HG03432 (cell line): ENCODE results near the gene C2orf49.
"Not testable (repeated sequence)": the region's sequence is repeated elsewhere in the genome, so short reads cannot be mapped to it uniquely, and the experiment has no call there.

Source experiments
- ATAC-seq: cut with Tn5 transposase; IDR thresholded peaks from one replicate; pipeline ENCODE4 v1.9.1; 2021; ENCODE audit warnings: mild to moderate bottlenecking, moderate library complexity; ENCODE audit not compliant: unreplicated experiment

Gene C2orf49

DNA sequence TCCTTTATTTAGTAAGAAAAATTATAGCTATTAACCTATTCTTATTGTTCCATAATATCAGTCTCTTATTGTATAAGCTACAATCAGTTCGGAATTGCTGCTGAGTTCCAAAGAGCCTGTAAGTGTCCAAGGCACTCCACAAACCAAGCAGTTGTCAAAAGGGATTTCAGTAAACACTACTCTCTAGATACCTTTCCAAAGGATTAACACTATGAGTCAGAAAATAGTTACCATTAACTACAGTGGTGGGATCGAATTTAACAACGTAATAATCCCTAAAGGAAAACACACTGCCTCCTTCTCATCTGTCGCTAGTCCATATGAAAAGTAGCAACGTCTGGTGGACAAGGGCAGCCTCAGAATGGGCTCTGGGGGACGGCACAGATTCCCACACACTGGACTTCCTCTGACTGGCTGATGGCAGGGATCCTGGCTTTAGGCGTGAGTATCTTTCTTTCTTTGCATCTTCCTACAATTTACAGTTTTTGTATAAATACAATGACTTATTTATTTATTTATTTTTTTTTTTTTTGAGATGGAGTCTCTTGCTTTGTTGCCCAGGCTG is 16.6 kb upstream of the C2orf49 start:
- no peak for ATAC-seq

DNA sequence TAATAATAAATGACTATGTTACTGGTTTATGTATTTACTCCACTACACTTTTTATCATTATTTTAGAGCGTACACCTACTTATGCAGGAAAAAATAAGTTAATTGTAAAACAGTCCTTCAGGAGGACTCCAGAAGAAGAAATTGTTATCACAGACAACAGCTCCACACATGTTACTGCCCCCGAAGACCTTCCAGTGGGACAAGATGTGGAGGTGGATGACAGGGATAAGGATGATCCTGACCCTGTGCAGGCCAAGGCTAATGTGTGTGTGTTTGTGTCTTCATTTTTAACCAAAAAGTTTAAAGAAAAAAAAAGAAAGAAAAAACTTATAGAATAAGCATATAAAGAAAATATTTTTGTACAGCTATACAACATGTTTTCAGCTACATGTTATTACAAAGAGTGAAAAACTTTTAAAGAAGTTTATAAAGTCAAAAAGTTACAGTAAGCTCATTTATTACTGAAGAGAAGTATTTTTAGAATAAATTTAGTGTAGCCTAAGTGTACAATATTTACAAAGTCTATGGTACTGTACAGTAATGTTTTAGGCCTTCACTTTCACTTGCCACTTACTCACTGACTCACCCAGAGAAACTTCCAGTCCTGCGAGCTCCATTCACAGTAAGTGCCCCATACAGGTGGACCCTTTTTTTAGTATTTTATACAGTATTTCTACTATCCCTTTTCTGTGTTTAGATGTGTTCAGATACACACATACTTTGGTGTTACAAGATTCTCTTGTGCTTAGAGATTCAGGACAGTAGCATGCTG is 15.3 kb upstream of the C2orf49 start:
- peak; percentile 51 for ATAC-seq

DNA sequence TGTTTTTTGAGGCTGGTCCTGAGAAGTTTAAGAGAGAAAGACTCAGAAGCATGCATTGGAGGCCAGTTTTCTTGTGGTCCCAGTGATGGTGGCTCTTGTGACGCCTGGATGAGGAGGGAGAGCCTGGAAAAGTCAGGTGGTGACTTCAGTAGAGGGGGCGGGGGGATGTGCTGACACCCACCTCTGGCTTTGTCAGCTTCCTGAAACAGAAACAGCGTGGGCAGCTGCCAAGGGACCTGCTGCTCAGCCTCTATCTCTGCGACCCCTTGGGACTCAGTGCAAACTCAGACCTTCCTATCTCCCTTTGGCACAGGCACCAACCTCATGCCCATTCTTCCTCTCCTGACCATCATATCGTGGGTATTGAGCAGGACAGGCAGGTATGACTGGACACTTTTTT is 14.2 kb upstream of the C2orf49 start:
- ATAC-seq: no peak

DNA sequence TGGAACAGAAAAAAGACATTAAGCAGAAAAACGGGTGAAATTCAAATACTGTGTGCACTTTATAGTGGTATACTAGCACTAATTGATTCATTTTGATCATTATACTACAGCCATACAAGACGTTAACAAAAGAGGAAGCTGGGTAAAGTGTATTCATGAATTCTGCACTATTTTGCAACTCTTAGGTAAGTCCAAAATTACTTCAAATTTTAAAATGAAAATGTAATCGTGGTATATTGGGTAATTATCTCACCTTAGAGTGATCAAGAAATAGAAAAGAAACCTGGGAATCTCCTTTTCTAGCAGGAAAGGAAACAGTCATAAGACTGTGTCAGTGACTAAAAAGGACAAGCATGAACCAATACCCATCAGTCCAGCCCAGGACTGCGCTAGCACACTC is 13.2 kb upstream of the C2orf49 start:
- ATAC-seq: no peak

DNA sequence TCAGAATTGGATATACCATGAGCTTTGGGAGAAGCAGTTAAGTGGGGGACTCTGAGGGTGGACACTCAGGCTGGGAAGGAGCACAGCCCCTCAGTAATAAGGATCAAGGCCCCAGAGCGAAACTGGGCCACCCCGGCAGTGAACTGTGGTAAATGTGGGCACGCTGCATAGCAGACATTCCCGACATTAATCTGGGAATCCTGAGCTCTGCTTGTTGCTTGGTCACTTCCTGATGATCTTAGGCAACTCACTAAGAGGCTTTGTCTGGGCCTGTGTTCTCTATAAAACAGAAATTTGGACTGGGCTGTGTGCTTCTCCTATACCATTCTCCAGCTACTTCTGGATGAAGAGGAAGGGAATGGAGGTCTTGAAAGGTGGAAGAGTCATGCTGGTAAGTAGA is 12.6 kb upstream of the C2orf49 start:
- no peak for ATAC-seq

DNA sequence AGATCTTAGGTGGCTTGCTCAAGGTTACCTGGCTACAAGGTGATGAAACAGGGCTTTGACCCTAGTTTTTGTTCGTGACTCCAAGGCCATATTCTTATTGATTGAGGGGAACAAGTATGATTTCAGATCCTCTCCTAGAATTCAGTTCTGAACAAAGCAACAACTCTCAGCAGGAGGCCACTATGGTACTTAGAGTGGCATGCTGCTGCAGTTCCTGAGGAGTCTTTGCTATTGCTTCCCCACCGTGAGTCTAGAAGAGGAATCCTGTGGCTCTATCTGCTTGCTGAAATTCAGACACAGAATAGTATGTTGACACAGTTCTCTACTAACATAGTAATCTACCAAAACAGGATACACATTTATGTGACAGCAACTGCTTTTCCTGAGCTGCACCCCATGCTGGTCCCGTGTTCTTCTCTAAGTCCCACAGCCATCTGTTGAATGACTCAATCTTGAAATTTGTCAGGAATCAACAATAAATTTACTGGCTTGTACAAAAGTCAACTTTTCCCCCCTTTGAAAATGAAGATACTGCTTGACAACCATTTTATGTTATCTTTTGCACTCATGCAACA is 11.9 kb upstream of the C2orf49 start:
- no peak for ATAC-seq

DNA sequence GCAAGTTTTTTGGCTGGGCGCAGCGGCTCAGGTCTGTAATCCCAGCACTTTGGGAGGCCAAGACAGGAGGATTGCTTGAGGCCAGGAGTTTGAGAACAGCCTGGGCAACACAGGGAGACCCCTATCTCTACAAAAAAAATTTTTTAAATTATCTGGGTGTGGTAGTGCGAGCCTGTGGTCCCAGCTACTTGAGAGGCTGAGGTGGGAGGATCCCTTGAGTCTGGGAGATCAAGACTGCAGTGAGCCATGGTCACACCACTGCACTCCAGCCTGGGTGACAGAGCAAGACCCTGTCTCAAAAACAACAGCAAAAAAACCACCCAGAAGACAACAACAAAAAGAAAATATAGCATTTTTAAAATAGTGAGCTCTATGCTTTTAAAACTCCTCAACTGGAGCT is 10.1 kb upstream of the C2orf49 start:
- not testable (repeated sequence) for ATAC-seq

DNA sequence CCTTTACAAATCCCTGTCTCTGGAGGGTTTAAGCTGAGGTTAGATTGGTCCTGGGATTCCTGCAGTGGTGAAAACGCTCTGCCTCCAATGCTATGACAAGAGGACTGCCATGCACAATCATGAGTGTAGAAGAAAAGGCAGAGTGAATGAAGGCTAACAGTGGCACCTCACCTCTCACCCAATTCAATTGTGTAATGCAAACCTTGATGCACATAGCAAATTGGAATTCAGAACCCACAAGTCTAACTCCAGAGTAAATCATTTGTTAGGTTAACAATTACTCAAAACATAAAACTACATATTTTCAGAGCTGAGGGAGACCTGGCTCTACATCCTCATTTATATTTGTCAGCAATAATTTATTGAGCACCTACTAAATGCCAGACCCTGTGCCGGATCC is 9.7 kb upstream of the C2orf49 start:
- ATAC-seq: no peak

DNA sequence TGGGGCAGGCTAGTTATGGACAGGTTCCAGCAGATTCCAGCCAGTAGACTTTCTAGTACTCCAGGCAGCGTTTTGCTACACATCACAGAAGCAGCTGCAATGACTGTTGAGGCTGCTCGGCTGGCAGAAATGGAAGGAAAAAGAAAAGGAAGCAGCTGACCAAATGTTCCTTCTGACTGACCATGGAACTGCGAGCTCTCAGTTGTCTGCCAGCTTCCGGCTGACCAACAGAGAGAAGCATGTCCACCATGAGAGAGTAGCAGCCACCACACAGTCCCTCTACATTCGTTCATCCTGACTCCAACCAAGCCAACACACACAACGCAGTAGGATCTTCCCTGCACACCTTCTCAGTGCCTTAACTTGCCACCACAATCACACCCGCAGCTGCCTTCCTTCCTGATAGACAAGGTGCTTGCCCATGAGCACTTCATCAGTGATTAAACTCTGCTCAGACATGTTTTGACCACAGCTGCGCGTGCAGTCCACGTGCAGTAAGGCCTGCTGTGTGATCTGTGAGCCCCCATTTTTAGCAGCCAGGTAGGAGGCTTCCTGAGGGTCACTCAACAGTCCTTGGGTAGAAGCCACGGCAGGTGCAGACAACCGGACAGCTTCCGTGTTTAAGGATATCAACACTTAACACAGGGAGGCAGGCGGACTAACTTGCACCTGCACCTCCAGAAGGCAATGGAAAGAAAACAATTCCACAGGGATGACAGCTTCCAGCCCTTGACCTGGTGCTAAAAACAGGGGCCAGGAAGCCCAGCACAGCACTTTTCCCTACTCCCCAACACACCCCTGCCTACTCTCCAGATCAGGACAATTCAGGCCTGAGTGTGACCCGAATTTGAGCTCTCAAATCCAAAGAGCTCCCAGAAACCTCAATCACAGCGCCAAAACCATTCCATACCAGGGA is 8.8 kb upstream of the C2orf49 start:
- ATAC-seq: peak; percentile 28

DNA sequence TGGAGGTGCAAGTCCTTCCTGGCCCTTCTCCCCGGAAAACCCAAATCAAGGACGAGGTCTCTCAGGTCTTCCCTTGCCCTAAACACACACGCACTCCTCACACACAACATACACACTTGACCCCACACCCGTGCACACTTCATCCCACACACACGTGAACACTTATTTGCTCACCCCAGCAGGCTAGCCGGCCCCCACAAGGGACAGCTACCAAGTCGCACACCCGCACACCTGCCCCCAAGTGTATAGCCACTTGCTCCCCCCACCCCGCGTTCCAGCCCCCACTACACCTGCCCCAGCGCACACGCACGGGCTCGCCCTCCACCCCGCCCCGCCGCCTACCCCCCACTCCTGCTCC is 8.2 kb upstream of the C2orf49 start:
- no peak for ATAC-seq

DNA sequence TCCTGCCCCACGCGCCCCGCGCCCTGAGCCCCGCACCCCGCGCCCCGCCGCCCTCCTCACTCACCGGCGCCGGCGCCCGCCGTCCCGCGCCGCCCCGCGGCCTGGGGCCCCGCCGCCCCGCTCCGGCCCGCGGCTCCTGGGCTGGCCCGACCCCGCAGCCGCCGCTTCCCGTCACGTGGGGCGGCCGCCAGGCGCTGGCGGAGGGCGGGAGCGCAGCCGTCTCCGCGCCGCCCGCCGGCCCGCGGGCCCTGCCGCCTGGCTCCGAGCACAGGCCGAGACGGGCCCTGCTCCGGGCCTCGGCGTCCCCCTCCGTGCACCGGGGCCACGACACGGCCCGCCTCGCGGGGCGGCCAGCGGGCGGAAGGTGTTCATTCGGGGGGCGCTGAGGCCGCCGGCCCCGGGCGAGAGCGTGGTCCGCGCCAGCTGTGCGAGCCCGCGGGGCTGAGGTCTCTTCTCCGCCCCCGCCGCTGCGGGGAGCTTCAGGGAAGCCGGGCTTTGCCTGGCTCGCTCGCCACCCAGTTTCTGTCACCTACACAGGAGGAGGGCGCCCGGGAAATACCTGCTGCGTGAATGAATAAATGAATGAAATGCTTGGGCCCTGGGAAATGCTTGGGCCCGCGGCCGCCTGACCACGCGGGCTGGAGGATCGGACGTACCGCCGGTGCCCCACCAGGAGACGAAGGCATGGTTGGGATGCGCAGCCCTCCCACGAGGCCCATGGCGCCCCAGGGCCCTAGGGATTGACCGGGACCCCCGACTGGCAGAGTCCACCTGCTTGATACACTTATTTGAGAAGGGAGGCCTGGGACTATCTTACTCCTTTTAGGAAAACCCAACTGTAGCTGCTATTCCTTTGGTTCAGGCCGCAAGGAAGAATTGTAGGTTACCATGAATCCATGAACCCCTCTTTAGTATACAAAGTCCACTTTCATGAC is 7.5 kb upstream of the C2orf49 start, which contains the start of gene TGFBRAP1:
TGFBRAP1 (minus strand) TSS at position 175 of the 935 bp plus-strand sequence. CDS start 21,434 bp downstream, outside the sequence.
- peak; percentile 81 for ATAC-seq

DNA sequence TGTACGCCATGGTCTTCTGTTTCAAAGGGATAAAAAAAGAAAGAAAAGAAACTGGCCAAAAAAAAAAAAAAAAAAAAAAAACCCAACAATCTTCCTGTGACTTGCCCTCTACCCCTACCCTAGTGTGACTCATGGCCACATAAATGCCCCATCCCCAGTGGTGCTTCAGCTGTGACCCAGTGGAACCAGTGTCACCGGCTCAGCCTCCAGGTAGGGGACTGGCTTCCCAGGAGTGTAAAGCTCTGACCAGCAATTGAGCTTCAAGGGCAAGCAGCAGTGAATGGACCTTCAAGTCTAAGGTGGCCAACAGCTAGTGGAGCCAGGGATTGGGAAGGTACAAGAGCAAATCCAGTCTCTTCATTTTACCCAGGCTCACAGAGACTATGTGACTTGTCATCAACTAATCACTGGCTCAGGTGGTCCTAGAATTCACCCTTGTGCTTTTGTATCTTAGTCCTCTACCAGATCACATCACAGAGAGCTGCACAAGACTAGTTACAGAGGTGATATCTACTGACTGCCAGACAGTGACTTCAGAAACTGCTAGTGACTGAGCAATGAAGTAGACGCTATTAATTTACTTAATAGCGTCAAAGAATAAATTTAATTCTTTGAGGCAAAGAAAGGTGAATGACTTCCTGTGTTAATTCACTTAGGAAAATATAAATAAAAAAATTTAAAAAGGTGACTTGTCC is 6.5 kb upstream of the C2orf49 start:
- no peak for ATAC-seq

DNA sequence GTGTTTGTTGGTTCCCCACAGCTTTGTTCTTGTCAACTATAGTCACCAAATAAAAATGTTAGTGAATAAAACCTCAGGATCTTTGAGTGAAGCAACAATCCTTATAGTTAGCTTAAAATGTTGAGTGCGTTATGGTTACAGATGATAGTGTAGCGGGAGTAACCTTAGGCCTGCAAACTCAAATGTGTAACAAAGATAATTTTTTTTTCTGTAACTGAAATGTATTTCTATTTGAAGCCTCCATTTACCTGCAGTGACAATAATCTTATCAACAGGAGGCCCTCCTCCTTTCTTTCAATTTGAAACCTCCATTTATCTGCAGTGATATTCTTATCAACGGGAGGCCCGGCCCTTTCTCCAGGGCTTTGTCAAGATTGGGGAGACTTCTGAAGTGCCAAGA is 3.1 kb upstream of the C2orf49 start:
- ATAC-seq: no peak

DNA sequence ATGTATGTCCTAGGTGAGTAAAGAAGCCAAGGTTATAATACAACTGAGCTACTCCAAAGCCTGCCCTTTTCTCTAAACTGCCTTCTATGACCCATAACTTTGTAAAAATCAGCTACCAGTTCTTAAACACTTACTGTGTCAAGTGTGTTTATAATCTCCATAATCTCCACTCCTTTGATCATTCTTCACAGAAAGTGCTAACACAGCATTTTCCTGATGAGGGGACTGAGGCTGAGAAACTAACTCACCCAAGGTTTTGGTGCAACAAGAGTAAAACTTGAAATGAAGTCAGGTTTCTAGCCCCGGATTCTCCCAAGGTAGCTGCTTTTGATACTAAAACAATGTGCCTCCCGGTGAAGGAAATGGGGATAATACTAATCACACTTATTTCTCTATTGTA is 1.9 kb upstream of the C2orf49 start:
- ATAC-seq: no peak

DNA sequence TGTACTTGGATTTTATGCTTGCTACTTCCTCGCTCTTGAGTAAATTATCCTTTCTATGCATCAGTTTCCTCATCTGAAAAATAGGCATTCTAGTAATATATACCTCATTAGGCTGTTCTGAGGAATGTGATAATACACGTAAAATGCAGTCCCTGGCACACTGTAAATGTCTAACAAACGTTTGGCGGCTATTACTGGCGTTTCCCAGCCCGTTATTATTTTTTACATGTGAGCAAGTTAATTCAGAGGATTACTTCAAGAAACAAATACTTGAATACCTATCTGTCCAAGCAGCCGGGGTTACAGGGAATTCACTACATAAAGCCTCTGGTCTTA is 586 bp upstream of the C2orf49 start:
- no peak for ATAC-seq

DNA sequence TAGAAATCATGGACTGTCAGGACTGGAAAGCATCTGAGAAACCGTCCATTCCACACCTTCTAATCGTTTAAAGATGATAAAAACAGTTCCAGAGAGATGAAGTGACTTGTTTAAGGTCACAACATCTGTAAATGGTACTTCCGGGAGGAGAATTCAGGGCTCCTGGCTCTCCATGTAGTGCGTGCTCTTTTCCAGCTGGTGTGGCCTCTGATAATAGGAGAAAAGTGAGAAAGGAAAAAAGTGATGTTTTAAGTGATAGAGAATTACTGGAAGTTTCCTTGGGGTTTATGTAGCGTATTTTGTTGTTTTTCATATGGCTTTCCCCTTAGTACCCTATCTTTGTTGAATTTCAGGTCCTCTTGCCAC is 663 bp downstream of the C2orf49 start:
- ATAC-seq: no peak

DNA sequence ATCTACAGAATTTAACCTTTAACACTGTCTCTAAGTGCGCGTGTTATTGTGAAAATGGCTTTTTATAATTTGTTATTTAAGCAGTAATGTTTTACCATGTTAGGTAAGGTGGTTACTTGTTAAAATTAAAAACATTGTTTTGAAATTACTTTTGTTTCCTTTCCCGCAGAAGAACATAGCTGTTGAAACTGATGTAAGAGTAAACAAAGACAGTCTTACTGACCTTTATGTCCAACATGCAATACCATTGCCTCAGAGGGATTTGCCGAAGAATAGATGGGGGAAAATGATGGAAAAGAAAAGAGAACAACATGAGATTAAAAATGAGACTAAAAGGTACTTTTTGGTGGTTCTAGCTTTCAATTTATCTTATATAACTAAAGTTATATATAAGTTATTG is 2.1 kb downstream of the C2orf49 start:
- ATAC-seq: no peak

DNA sequence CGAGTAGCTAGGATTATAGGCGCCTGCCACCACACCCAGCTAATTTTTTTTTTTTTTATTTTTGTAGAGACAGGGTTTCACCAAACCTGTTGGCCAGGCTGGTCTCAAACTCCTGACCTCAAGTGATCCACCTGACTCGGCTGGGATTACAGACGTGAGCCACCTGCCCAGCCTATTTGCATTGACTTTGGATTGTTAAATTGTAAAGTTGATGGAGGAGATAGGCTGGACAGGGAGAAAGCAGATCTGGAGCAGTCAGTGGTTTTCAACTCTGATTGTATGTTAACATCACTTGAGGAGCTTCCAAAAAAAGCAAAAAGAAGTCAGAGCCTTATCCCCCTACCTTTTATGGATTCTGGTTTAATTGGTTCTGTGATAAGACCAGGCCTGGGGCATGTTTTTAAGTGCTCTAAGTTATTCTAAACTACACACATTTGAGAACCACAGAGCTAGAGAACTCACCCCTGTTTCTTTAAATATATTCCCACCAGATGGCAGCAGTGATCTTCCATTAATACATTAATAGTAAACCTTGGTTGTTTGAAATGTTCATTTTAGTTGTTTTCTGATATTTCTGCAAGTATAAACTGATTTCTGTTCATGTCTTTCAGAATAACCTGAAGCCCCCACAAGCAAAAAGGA is 7.5 kb downstream of the C2orf49 start:
- no peak for ATAC-seq

DNA sequence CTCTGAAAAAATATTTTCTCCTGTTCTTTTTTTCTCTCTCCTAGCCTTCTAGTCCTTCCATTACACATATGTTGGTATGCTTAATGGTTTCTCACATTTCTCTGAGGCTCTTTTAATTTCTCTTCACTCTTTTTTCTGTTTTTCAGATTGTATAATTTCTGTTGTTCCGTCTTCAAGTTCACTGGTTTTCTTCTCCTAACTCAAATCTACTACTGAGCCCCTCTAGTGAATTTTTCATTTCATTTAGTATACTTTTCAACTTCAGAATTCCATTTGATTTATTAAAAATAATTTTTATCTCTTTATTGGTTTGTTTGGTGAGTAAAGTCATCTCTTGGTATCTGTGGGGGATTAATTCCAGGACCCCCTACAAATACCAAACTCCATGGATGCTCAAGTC is 19.8 kb downstream of the C2orf49 start:
- ATAC-seq: no peak
